Panc1 (cell line): ENCODE data around the gene TMEM52. TPM values are rescaled to one million over a fixed set of nuclear protein-coding genes. Genes with fewer than 3 reads are reported as not detected.

Source experiments
- ATAC-seq: fragments of 200-7000 bp; cut with Tn5 transposase; 2 replicates; pipeline ENCODE4 v1.9.1; 2020; ENCODE audit warnings: mild to moderate bottlenecking, moderate library complexity
- BruUV-seq: library from RNA; stranded (reverse); fragments of 400-500 nt; replicated peaks from 2 replicates; lab custom pipeline; 2021; lab: Mats Ljungman, UMichigan
- CTCF ChIA-PET: fragments of 300-600 bp; sonication (Branson Sonifier 250); formaldehyde crosslinking; loops from one replicate; lab custom pipeline; 2022; ENCODE audit warnings: antibody characterized with exemption; lab: Charles Lee
- POLR2A ChIA-PET: fragments of 300-600 bp; sonication (Branson Sonifier 250); formaldehyde crosslinking; loops from one replicate; lab custom pipeline; 2022; ENCODE audit warnings: antibody characterized with exemption; lab: Charles Lee
- DNase-seq: peaks from one replicate; pipeline ENCODE4 v3.0.0-alpha.2; 2010; ENCODE audit warnings: low read depth, low spot score
- H3K27ac ChIP-seq: 2 replicates; pipeline ENCODE4 v1.5.1; 2011; ENCODE audit warnings: mild to moderate bottlenecking, low read length, inconsistent platforms
- H3K27me3 ChIP-seq: fragments of 200-500 bp; sonication (Bioruptor generic); 2 replicates; pipeline ENCODE4 v1.6.0; 2014; ENCODE audit warnings: low read length, inconsistent platforms; ENCODE audit not compliant: control insufficient read depth, insufficient read depth
- H3K36me3 ChIP-seq: fragments of 200-500 bp; sonication (Bioruptor generic); 2 replicates; pipeline ENCODE4 v1.5.1; 2014; ENCODE audit warnings: inconsistent platforms, mild to moderate bottlenecking, low read length, moderate library complexity; ENCODE audit not compliant: control insufficient read depth, insufficient read depth
- H3K4me1 ChIP-seq: 2 replicates; pipeline ENCODE4 v1.5.1; 2011; ENCODE audit warnings: inconsistent platforms, mild to moderate bottlenecking, low read length, moderate library complexity; ENCODE audit not compliant: control insufficient read depth, insufficient read depth
- H3K4me3 ChIP-seq, 2 experiments: 2 replicates each; pipeline ENCODE4 v1.5.1; 2011 to 2012; ENCODE audit warnings: low read depth in 2 of 2, low read length in 2 of 2, mild to moderate bottlenecking in 2 of 2, inconsistent platforms in 1 of 2, moderate library complexity in 1 of 2
- H3K9me3 ChIP-seq: fragments of 200-500 bp; sonication (Bioruptor generic); 2 replicates; pipeline ENCODE4 v1.5.1; 2014; ENCODE audit warnings: low read depth, mild to moderate bottlenecking, inconsistent platforms, low read length, moderate library complexity; ENCODE audit not compliant: control insufficient read depth, insufficient read depth
- POLR2AphosphoS5 ChIP-seq: IDR thresholded peaks from 2 replicates; pipeline ENCODE4 v1.6.1; 2012; ENCODE audit warnings: mild to moderate bottlenecking, low read depth, low read length, moderate library complexity
- SIN3A ChIP-seq: IDR thresholded peaks from 2 replicates; pipeline ENCODE4 v1.6.1; 2012; ENCODE audit warnings: low read depth, mild to moderate bottlenecking, low read length, moderate library complexity, borderline replicate concordance; ENCODE audit not compliant: insufficient read depth
- in situ Hi-C: cut with HindIII; loops from 2 replicates; pipeline ENCODE4 v1.10.0; 2016; ENCODE audit warnings: low sequenced_read_pairs, low pct_unique_long_range_greater_than_20kb
- intact Hi-C: fragments of 100-400 bp; cut with micrococcal nuclease; formaldehyde crosslinking; loops from one replicate; pipeline ENCODE4 v1.10.0; 2022; ENCODE audit not compliant: unreplicated experiment
- total RNA-seq: library from RNA; stranded (reverse); gene quantifications from one replicate; pipeline ENCODE4 v1.2.1, GENCODE V29; 2021; ENCODE audit not compliant: unreplicated experiment
- TF ChIP-seq, protein P1 (sequence below), 2 experiments: IDR thresholded peaks; 2 replicates each; pipeline ENCODE4 v1.6.1; 2011 to 2012; ENCODE audit warnings: low read depth in 2 of 2, control low read depth in 1 of 2, low read length in 1 of 2, mild to moderate bottlenecking in 1 of 2, moderate library complexity in 1 of 2; ENCODE audit not compliant: insufficient read depth in 1 of 2
- TF ChIP-seq, protein P2 (sequence below): fragments of 450-650 bp; IDR thresholded peaks from 2 replicates; pipeline ENCODE4 v1.5.1; 2017; ENCODE audit warnings: mild to moderate bottlenecking

TMEM52 gene
- total RNA-seq, 1 experiment from 2014 or later = 2.5 TPM

DNA sequence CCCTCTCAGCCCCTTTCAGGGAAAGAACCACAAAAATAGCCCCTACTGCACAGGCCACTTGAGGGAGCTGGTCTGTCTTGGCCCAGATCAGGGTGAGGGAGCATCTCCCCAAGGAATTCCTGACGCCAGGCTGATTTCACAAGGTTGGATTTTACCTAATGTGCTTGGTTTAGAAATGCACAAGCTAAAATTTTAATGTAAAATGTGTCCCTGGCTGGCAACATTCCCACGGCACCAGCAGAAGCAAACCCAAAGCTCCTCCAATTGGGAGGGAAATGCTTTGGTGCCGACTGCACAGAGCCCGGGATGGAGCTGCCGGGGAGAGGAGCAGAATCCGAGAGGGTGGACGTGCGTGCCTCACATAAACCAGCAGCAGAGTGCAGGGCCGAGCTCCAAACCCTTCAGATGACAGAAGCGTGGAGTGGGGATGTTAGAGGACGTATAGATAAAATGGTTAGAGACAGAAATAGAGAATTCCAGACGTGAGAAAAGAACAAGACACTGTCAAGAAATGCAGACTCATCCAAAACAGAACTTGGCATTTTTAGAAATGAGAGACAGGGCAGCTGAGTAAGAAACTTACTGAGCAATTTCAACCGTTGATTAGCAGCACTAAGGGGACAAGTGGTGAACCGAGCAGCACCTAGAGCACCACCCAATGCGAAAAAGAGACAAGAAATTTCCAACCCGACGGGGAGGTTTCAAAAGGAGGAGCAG lies 41.6 kb upstream of the TMEM52 start:
- POLR2A ChIA-PET = no interaction called here
- Histone ChIP-seq H3K4me3 (no peak overlapping the region), H3K27ac (no peak overlapping the region), H3K9me3 (no peaks in the 10 kb centered on the region), H3K36me3 (no peaks in the 10 kb centered on the region), H3K4me1 (peaks cover 10% of the 10 kb centered on the region), H3K27me3 (no peaks in the 10 kb centered on the region)
- no peak for TF ChIP-seq SIN3A
- TF ChIP-seq, protein P1, sequence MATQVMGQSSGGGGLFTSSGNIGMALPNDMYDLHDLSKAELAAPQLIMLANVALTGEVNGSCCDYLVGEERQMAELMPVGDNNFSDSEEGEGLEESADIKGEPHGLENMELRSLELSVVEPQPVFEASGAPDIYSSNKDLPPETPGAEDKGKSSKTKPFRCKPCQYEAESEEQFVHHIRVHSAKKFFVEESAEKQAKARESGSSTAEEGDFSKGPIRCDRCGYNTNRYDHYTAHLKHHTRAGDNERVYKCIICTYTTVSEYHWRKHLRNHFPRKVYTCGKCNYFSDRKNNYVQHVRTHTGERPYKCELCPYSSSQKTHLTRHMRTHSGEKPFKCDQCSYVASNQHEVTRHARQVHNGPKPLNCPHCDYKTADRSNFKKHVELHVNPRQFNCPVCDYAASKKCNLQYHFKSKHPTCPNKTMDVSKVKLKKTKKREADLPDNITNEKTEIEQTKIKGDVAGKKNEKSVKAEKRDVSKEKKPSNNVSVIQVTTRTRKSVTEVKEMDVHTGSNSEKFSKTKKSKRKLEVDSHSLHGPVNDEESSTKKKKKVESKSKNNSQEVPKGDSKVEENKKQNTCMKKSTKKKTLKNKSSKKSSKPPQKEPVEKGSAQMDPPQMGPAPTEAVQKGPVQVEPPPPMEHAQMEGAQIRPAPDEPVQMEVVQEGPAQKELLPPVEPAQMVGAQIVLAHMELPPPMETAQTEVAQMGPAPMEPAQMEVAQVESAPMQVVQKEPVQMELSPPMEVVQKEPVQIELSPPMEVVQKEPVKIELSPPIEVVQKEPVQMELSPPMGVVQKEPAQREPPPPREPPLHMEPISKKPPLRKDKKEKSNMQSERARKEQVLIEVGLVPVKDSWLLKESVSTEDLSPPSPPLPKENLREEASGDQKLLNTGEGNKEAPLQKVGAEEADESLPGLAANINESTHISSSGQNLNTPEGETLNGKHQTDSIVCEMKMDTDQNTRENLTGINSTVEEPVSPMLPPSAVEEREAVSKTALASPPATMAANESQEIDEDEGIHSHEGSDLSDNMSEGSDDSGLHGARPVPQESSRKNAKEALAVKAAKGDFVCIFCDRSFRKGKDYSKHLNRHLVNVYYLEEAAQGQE (IDR thresholded peaks at IDR 0.05; ENCODE audit: insufficient read depth in 1 of 2, low read depth in 2 of 2, low read length in 1 of 2) = no peak
- no TSS peak for BruUV-seq
- intact Hi-C loops = loop anchor here (2.0 kb wide), 1 partner anchor 84 kb away; no protein-coding TSS in a partner anchor
- DNase-seq (no peak), ATAC-seq (no peak)
- CTCF ChIA-PET = interaction anchor here (1.0 to 3.0 kb wide), 3 partner anchors 80 to 86 kb away, joined by 3 to 31 read pairs (median 6); no protein-coding TSS in a partner anchor
- in situ Hi-C loops = no loop called here

DNA sequence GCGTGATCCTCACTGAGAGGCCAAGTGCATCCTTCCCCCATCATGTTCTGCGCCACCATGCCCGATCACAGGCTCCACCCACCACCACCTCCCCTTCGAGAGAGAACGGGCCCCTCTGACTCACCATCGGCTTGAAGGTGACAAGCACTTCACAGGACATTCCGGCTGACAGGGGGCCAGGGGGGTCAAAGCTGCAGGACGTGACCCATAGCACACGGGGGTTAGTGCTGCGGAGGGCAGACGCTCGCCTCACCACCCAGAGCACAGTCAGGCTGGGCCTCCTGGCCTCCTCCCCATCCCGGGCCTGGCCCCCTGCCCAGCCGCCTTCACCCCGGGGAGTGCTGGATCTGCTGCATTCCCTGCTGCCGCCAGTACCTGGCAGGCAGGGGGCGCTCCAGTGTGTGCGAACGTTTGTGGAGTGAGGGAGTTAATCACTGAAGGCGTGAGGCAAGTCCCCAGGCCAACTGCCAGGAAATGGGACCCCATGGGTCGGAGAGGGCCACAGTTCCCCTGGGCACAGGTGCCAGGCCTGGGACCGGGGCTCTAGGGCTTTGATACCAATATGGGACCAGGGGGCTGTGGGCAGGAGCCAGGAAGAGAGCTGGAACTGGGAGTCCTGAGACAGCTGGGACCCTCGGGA lies 40.9 kb upstream of the TMEM52 start:
- Histone ChIP-seq H3K36me3 (no peaks in the 10 kb centered on the region), H3K9me3 (no peaks in the 10 kb centered on the region), H3K27ac (no peak overlapping the region), H3K27me3 (no peaks in the 10 kb centered on the region), H3K4me1 (peaks cover 10% of the 10 kb centered on the region), H3K4me3 (peak overlapping the region in 1 of 2 experiments; percentile 22; a peak in 1 of 4 replicates)
- ATAC-seq = peak; percentile 93
- CTCF ChIA-PET = interaction anchor here (0.7 to 3.0 kb wide), 4 partner anchors 8 to 87 kb away, joined by 3 to 31 read pairs (median 4); no protein-coding TSS in a partner anchor
- no TSS peak for BruUV-seq
- in situ Hi-C loops (no loop called here), intact Hi-C loops (loop anchor here (2.0 kb wide), 1 partner anchor 85 kb away; no protein-coding TSS in a partner anchor)
- DNase-seq = no peak
- TF ChIP-seq, protein P2, sequence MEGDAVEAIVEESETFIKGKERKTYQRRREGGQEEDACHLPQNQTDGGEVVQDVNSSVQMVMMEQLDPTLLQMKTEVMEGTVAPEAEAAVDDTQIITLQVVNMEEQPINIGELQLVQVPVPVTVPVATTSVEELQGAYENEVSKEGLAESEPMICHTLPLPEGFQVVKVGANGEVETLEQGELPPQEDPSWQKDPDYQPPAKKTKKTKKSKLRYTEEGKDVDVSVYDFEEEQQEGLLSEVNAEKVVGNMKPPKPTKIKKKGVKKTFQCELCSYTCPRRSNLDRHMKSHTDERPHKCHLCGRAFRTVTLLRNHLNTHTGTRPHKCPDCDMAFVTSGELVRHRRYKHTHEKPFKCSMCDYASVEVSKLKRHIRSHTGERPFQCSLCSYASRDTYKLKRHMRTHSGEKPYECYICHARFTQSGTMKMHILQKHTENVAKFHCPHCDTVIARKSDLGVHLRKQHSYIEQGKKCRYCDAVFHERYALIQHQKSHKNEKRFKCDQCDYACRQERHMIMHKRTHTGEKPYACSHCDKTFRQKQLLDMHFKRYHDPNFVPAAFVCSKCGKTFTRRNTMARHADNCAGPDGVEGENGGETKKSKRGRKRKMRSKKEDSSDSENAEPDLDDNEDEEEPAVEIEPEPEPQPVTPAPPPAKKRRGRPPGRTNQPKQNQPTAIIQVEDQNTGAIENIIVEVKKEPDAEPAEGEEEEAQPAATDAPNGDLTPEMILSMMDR = peak; percentile 96
- TF ChIP-seq, protein P1 (IDR thresholded peaks at IDR 0.05; ENCODE audit: insufficient read depth in 1 of 2, low read depth in 2 of 2, low read length in 1 of 2) = no peak
- no peak for TF ChIP-seq POLR2AphosphoS5
- POLR2A ChIA-PET = no interaction called here
